SK-N-SH (cell line): ENCODE results near the gene MPP7.

Experiments
- ELF1 ChIP-seq: IDR thresholded peaks from 2 replicates; pipeline ENCODE4 v1.4.0; 2012
- EZH2phosphoT487 ChIP-seq: fragments of 200-600 bp; sonication (generic); IDR thresholded peaks from 2 replicates; pipeline ENCODE4 v1.6.1; 2017; ENCODE audit warnings: low read depth, mixed run types, mild to moderate bottlenecking, antibody characterized with exemption, moderate library complexity, borderline replicate concordance
- FOXJ3 ChIP-seq: sonication (generic); formaldehyde crosslinking; IDR thresholded peaks from 2 replicates; pipeline ENCODE4 v1.5.1; 2020; ENCODE audit warnings: mild to moderate bottlenecking, missing genetic modification reagents
- JUND ChIP-seq: IDR thresholded peaks from 2 replicates; pipeline ENCODE4 v1.4.0; 2012
- MAX ChIP-seq: IDR thresholded peaks from 2 replicates; pipeline ENCODE4 v1.4.0; 2012; ENCODE audit warnings: low read depth
- POLR2AphosphoS5 ChIP-seq: IDR thresholded peaks from 2 replicates; pipeline ENCODE4 v1.6.1; 2012; ENCODE audit warnings: low read depth, low read length
- RAD21 ChIP-seq: IDR thresholded peaks from 2 replicates; pipeline ENCODE4 v1.6.1; 2012; ENCODE audit warnings: mild to moderate bottlenecking, low read length
- RFX5 ChIP-seq: IDR thresholded peaks from 2 replicates; pipeline ENCODE4 v1.6.1; 2012; ENCODE audit warnings: mild to moderate bottlenecking, improper control_type of control experiment, low read length
- TAF1 ChIP-seq: IDR thresholded peaks from 2 replicates; pipeline ENCODE4 v1.6.1; 2012; ENCODE audit warnings: low read depth, mild to moderate bottlenecking, low read length, moderate library complexity, borderline replicate concordance
- TCF12 ChIP-seq: IDR thresholded peaks from 2 replicates; pipeline ENCODE4 v1.4.0; 2012
- USF2 ChIP-seq: fragments of 150-350 bp; IDR thresholded peaks from 2 replicates; pipeline ENCODE4 v1.6.1; 2017; ENCODE audit warnings: antibody characterized with exemption, low read length, low read depth, borderline replicate concordance
- TF ChIP-seq, protein P1 (sequence below): fragments of 200-600 bp; sonication (generic); IDR thresholded peaks from 2 replicates; pipeline ENCODE4 v1.6.1; 2017; ENCODE audit warnings: antibody characterized with exemption, mild to moderate bottlenecking, moderate library complexity
- TF ChIP-seq, protein P2 (sequence below): IDR thresholded peaks from 2 replicates; pipeline ENCODE4 v1.4.0; 2012; ENCODE audit warnings: low read depth, borderline replicate concordance
- TF ChIP-seq, protein P3 (sequence below): IDR thresholded peaks from 2 replicates; pipeline ENCODE4 v1.6.1; 2012; ENCODE audit warnings: mild to moderate bottlenecking, low read depth, low read length, moderate library complexity

DNA sequence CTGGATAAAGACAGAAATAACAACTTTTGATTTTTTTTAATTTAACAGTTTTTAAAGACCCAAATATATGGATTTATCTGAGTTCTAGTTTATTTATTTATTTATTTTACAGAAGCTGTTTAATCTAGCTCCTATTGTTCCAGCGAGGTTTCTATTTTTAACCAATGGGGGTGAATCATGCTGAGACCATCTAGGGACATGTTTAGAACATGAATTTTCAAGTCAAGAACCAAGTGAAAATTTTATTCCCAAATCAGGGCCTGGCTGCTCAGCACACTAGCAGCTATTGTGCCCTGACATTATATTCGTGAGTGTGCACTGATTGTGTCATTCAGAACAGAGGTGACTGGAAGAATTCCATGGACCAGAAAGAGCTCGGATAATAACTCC, 24.6 kb upstream of the MPP7 start:
- TF ChIP-seq POLR2AphosphoS5 (no peak), USF2 (no peak), FOXJ3 (no peak), TAF1 (no peak), RAD21 (no peak), TCF12 (no peak), ELF1 (no peak), JUND (no peak), EZH2phosphoT487 (no peak), RFX5 (no peak), MAX (no peak)
- TF ChIP-seq, protein P1, sequence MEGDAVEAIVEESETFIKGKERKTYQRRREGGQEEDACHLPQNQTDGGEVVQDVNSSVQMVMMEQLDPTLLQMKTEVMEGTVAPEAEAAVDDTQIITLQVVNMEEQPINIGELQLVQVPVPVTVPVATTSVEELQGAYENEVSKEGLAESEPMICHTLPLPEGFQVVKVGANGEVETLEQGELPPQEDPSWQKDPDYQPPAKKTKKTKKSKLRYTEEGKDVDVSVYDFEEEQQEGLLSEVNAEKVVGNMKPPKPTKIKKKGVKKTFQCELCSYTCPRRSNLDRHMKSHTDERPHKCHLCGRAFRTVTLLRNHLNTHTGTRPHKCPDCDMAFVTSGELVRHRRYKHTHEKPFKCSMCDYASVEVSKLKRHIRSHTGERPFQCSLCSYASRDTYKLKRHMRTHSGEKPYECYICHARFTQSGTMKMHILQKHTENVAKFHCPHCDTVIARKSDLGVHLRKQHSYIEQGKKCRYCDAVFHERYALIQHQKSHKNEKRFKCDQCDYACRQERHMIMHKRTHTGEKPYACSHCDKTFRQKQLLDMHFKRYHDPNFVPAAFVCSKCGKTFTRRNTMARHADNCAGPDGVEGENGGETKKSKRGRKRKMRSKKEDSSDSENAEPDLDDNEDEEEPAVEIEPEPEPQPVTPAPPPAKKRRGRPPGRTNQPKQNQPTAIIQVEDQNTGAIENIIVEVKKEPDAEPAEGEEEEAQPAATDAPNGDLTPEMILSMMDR, result no peak
- TF ChIP-seq, protein P2, sequence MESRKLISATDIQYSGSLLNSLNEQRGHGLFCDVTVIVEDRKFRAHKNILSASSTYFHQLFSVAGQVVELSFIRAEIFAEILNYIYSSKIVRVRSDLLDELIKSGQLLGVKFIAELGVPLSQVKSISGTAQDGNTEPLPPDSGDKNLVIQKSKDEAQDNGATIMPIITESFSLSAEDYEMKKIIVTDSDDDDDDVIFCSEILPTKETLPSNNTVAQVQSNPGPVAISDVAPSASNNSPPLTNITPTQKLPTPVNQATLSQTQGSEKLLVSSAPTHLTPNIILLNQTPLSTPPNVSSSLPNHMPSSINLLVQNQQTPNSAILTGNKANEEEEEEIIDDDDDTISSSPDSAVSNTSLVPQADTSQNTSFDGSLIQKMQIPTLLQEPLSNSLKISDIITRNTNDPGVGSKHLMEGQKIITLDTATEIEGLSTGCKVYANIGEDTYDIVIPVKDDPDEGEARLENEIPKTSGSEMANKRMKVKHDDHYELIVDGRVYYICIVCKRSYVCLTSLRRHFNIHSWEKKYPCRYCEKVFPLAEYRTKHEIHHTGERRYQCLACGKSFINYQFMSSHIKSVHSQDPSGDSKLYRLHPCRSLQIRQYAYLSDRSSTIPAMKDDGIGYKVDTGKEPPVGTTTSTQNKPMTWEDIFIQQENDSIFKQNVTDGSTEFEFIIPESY, result no peak
- TF ChIP-seq, protein P3, sequence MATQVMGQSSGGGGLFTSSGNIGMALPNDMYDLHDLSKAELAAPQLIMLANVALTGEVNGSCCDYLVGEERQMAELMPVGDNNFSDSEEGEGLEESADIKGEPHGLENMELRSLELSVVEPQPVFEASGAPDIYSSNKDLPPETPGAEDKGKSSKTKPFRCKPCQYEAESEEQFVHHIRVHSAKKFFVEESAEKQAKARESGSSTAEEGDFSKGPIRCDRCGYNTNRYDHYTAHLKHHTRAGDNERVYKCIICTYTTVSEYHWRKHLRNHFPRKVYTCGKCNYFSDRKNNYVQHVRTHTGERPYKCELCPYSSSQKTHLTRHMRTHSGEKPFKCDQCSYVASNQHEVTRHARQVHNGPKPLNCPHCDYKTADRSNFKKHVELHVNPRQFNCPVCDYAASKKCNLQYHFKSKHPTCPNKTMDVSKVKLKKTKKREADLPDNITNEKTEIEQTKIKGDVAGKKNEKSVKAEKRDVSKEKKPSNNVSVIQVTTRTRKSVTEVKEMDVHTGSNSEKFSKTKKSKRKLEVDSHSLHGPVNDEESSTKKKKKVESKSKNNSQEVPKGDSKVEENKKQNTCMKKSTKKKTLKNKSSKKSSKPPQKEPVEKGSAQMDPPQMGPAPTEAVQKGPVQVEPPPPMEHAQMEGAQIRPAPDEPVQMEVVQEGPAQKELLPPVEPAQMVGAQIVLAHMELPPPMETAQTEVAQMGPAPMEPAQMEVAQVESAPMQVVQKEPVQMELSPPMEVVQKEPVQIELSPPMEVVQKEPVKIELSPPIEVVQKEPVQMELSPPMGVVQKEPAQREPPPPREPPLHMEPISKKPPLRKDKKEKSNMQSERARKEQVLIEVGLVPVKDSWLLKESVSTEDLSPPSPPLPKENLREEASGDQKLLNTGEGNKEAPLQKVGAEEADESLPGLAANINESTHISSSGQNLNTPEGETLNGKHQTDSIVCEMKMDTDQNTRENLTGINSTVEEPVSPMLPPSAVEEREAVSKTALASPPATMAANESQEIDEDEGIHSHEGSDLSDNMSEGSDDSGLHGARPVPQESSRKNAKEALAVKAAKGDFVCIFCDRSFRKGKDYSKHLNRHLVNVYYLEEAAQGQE, result no peak
